Cerebellar cortex (tissue), 1 donor: ENCODE measurements around the gene FOSB.

Experiments used
- DNase-seq: peaks from one replicate; pipeline ENCODE4 v3.0.0-alpha.2; 2015; ENCODE audit warnings: low spot score

FOSB gene

DNA sequence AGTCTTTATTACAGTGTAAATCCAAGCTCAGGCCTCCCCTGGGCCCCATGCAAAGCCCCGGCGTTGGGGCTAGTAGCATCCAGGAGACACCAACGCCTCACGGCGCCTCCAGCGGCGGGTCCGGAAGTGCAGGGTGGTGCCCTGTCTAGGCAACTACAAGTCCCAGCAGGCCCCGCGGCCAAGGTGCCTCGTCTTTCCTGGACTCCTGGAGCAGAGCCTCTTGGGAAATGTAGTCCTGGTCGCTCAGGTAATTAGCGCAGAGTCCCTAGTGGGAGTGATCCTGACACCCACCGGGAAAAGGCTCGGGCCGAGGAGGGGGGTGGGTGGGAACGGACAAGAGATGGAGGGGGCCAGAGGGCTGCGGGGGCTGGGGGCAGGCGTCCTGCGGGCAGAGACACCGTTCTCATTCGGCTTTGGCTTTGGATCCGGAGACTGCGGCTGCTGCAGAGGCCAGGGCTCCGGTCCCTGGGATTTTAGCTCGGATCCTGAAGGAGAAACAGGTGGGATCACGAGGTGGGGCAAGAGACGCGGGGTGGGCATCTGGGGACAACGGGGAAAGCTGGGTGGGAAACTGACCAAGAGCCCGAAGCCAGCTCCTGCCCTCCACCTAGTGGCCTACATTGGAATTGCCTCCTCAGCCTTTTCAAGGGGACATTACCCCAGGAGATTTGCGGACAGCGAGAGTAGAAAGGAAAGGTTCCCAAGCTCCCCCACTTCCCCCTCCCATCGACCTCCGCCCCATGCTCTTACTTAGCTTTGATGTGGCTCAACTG, 17.7 kb downstream of the FOSB start:
- peak; percentile 98 for DNase-seq

DNA sequence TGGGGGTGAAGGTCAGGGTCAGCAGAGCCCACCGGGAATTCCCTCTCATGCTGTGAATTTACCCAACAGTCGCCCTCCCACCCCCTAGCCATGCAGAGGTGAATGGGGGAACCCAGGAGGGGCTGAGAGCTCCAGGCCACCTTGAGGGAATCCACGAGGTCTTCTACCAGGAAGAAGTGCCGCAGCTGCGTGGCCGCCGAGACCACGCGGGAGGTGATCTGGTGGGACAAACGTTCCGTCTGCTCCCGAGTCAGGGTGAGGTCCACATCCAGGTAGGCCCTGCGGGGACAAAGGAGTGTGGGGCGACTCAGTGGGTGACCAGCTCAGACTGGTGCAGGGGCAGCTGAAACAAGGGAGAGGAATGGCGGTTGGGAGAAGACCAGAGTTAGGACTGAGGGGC, 20.9 kb downstream of the FOSB start:
- DNase-seq: no peak

DNA sequence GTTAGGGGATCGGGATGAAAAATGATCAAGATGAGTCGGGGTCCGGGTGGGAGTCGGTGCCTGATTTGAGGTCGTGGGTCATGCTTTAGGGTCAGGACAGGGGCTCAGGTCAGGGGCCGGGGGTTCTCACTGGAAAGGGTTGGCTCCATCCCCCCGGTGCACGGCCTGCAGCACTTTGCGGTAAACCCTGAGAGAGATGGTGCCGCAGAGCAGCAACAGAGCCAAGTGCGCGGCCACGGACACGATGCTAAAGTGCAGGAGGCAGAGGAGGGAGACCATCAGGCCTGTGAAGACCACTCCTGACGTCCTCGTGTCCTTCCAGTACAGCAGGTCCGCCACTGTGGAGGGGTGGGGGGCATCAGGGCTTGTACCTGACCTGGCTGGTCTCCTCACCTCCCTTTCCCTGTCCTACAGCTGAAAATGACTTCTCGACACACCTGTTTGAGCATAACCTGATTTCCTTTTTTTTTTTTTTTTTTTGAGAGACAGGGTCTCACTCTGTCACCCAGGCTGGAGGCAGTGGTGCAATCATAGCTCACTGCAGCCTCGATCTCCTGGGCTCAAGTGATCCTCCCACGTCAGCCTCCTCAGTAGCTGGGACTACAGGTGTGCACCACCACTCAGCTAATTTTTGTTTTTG, 21.5 kb downstream of the FOSB start:
- DNase-seq: no peak

DNA sequence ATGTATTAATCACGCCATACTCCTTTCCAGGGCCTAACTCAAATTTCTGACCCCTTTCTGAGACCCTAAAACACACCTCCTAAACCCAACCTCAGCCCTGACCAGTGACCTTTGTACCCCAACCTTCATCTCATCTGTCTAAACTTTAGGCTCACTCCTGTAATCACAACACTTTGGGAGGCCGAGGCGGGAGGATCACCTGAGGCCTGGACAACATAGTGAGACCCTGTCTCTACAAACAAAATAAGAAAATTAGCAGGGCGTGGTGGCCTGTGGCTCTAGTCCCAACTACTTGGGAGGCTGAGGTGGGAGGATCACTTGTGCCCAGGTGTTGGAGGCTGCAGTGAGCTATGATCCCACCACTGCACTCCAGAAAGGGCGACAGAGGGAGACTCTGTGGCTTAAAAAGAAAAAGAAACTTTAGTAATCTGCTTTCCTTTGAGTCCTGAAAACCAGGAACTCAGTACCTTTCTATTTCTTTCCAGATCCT, 24.4 kb downstream of the FOSB start:
- DNase-seq: no peak

DNA sequence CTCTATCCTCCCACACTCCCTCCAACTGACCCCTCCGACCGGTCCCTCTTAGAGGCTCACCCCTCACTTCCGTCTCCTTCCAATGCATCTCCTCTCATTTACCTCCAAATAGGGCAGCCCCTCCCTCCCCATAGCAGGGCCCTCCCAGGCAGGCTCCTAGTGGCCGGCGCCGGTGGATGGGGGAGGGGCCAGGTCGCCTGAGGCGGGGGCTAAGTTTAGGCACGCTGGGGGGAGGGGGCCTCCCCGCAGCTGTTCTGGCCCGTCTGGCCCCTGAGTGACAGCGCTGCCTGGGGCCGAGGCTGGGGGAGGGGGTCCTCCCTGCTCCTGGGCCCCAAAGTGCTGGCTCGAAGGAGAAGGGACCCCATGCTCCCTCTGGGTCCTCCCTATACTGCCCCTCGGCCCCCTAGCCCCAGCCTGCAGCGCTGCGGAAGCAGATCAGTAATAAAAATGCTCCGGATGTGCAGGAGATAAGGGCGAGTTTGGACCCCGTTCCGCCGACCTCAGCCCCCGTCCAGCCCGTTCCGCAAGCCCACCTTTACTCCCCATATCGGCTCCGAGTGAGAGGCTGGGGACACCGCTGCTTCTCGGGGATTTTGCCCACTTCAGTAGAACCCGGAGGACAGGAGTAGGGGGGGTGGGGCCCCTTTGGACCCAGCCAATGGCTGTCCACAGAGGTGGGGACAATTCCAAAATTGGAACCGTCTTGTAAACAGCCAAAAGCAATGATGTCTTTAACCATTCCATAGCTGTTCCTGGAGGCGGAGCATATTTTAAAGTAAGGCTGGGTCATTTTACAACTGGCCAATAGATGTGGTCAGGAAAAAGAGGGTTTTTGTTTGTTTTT, 25.1 kb downstream of the FOSB start:
- DNase-seq: peak; percentile 94

DNA sequence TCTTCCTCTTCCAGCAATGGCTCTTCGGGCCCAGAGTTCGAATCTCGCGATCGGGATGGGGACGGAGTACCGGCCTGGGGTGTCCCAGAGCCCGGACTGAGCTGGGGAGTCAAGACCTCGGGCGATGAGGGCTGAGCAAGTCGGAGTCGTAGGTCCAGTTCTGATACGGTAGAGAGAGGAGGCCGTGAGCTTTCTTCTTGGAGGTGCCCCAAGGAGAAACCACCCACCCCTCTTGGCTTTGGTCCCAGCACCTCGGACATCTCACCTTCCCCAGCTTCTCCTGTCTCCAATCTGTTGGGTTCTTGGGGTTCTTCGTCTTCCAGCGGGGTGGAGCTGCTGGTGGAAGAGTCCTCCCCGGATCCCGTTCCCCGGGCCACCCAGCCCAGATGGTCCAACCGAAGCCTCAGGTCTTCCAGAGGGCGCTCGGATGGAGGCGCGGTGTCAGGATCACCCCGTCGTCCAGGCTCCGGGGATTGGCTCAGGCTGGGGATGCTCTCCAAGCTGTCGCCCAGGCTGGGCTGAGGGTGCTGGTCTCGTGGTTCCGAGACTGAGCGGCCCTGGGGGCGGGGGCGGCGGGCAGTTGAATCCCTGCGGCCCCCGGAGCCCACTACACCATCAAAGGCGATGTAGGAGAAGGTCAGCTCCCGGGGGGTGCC, 26.6 kb downstream of the FOSB start:
- DNase-seq: no peak

DNA sequence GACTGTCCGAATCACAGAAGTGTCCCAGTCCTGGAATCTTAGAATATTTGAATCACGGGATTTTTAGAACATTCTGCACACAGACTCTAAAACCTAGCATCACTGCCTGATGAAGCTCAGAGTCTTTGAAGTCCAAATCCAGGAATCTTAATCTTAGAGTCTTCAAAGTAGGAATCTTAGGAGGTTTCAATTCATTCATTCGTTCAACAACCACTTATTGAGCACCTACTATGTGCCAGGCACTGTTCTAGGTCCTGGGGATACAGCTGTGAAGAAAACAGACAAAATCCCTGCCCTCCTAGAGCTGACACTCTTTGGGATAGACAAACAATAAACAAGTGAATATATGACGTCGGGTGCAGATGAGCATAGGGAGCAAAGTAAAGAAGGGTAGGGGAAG, 27.4 kb downstream of the FOSB start:
- DNase-seq: no peak

DNA sequence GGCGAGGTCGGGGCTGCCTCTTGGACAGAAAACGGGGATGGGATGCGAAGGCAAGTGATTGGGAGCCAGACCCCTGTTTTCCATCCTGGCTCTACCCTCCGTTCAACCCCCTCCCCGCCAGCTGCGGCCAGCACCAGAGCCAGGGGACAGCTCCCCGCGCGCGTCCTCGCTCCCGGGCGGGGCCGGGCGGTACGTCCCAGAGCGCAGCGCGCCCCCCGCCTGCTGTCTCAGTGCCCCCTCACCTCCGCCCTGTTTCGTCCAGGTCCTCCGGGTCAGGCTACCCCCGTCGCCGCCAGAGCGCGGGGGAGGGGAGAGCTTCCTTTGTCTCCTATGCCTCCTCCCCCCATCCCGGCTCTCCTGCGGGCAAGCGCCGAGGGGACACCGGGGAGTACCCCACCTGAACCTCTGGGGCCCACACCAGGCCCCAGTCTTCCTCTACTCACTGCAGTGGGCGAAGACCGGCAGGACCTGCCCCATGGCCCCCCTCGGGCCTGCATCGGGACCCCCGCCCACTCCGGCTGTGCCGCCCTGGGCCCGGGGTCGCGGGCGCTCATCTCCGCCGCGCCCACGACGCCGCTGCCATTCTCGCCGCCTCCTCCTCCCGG, 28.7 kb downstream of the FOSB start:
- DNase-seq: no peak

DNA sequence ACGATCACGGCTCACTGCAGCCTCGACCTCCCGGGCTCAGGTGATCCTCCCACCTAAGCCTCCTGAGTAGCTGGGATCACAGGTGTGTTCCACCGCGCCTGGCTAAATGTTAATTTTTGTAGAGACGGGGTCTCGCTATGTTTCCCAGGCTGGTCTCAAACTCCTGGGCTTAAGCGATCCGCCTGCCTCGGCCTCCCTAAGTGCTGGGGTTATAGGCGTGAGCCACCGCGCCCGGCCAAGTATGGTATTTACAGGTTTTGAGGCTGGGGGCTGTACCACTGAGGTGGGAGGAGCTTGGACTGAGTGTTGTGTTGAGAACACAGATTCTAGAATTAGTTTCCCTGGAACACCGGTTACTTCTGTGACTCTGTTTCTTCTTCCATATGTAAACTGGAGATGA, 30.0 kb downstream of the FOSB start:
- DNase-seq: no peak

DNA sequence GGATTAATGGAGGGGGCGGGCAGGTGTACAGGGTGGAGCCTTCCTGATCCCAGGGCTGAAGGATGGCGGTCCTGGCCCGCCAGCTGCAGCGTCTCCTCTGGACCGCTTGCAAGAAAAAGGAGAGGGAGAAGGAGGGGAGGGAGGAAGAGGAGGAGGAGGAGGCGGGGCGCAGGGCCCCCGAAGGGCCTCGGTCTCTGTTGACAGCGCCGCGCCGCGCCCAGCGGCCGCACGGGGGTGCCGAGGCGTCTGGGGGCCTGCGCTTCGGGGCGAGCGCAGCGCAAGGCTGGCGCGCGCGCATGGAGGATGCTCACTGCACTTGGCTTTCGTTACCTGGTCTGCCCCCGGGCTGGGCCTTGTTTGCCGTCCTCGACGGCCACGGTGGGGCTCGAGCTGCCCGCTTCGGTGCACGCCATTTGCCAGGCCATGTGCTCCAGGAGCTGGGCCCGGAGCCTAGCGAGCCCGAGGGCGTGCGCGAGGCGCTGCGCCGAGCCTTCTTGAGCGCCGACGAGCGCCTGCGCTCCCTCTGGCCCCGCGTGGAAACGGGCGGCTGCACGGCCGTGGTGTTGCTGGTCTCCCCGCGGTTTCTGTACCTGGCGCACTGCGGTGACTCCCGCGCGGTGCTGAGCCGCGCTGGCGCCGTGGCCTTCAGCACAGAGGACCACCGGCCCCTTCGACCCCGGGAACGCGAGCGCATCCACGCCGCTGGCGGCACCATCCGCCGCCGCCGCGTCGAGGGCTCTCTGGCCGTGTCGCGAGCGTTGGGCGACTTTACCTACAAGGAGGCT, 30.8 kb downstream of the FOSB start, which contains the start of gene PPM1N:
Gene PPM1N, plus strand, starts transcription at position 33 of the 785 bp plus-strand sequence. Its CDS starts 30 bp downstream, at position 63.
- no peak for DNase-seq

DNA sequence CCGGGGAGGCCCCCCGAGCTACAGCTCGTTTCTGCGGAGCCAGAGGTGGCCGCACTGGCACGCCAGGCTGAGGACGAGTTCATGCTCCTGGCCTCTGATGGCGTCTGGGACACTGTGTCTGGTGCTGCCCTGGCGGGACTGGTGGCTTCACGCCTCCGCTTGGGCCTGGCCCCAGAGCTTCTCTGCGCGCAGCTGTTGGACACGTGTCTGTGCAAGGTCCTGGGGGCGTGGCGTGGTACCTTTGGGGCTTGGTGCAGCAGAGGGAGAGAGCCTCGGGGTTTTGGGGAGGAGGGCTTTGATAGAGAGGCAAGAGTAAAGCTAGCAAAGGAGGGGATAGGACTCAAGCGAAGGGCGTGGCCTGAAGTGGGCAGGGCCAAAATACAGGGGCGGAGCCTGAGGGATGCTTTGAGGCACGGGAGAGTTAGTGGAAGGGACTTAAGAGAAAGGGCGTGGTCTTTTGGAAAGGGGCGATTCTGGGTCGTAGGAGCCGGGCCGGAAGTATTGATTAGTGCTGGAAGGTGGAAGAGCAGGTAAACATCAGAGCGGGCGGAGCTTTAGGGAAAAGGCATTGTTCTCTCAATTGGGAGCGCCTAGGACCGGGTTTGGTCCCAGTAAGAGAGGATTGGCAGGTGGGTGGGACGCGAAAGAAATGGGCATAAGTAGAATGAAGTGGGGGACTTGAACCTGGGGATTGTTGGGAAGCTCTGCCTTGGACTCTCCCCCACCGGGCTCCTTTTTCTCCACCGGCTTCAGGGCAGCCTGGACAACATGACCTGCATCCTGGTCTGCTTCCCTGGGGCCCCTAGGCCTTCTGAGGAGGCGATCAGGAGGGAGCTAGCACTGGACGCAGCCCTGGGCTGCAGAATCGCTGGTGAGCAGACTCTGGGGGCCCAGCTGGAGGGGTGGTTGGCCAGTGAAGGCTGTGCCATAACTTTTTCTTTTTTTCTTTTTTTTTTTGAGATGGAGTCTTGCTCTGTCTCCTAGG, 31.7 kb downstream of the FOSB start:
- DNase-seq: no peak

DNA sequence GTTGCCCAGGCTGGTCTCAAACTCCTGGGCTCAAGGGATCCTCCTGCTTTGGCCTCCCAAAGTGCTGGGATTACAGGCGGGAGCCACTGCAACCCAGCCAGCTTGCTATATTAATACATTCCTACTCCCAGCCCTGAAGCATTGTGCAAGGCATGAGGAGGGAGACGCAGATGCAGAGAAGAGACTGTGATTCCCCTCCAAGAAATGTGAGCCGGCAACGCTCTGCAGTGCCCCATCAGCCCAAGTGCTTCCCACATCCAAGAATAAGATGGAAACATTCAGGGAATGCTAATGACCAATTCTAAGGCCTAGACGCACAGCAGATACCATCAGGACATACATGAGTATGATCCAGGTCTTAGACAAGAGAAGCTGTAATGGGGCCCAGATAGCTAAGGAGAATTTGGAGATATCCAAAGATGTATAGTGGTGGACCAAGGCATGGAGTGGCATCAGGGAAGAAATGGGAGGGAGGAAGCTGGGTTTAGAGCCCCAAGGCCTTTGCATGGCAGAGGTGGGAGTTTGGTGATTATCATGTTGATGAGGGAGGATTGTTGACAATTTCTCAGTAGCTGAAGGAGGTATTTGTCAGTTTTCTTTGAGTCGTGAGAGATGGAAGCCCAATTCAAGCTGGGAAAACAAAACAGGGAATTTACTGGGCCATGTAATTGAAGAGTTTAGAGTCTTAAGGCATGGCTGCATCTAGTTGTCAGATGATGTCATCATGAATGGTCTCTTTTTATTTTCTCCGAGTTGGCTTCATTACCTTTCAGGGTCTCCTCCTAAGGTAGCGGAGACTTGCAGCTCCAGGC, 33.3 kb downstream of the FOSB start:
- no peak for DNase-seq

DNA sequence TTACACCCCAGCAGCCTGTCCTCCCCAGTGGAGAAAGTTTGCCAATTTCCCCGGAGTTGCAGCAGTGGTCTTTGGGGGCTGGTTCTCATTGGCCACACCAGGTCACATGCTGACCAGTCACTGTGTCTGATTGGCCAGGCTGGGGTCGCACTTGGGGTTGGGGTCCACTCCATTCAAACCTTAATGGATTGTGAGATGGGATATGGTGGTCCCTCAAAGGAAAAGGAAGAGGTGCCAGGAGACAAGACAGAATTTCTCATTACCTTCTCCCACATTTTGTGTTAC, 33.9 kb downstream of the FOSB start:
- no peak for DNase-seq

DNA sequence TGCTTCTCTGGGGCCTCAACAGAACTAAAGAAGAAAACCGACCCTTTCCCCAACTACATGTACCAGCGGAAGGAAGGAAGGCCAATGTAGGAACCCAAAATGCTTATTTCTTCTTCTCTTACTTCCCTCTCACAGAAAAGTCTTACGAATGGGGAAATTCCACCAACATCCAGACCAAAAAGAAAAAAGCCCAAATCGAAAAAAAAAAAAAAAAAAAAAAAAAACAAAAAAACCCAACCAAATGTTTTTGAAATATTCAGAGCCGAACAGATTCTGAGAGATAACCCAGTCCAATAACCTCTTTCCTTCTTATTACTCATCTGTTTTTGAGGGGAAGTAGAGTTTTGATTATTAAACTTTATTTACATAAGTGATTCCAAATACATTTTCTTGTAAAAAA, 34.3 kb downstream of the FOSB start:
- no peak for DNase-seq

DNA sequence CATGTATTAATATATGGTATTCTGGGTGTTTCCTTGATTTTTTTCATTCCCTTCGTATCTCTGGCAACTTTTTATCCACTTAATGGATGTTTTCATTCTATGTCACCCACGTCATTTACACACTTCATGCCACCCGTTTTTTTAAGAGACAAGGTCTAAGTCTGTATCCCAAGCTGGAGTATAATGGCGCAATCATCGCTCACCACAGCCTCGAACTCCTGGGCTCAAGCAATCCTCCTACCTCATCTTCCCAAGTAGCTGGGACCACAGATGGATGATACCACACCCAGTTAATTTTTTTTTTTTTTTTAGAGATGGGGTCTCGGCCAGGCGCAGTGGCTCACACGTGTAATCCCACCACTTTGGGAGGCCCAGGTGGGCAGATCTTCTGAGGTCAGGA, 36.1 kb downstream of the FOSB start:
- DNase-seq: no peak

DNA sequence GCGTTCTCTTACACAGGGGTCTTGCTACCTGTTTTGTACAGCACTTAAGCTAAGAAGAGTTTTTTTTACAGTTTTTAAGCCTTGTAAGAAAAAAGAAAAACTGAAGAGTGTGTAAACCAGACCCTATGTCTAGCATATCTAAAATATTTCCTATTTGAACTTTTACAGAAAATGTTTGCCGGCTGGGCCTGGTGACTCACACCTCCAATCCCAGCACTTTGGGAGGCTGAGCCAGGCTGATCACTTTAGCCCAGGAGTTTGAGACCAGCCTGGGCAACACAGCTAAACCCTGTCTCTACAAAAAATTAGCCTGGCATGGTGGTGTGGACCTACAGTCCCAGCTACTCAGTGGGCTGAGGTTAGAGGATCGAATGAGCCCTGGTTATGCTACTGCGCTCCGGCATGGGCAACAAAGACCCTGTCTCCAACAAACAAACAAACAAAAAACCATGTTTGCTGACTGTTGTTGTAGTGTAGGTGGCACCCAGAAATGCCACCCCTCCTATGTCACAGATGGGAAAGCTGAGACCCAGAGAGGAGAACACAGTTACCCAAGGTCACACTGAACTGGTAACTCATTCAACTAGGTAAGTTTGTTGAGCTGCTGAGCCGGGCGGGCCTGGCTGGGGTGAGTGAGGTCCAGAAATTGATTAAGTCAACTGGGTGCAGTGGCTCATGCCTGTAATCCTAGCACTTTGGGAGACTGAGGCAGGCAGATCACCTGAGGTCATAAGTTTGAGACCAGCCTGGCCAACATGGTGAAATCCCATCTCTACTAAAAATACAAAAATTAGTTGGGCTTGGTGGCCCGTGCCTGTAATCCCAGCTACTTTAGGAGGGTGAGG, 37.6 kb downstream of the FOSB start:
- DNase-seq: no peak

DNA sequence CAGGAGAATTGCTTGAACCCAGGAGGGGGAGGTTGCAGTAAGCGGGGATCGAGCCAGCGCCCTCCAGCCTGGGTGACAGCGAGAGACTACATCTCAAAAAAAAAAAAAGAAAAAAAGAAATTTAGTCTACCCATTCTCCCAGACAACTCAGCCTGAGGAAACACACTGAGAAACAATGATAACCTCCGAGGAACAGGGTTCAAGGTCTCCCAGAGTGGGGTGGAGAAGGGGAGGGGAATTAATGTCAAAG, 38.1 kb downstream of the FOSB start:
- DNase-seq: no peak

DNA sequence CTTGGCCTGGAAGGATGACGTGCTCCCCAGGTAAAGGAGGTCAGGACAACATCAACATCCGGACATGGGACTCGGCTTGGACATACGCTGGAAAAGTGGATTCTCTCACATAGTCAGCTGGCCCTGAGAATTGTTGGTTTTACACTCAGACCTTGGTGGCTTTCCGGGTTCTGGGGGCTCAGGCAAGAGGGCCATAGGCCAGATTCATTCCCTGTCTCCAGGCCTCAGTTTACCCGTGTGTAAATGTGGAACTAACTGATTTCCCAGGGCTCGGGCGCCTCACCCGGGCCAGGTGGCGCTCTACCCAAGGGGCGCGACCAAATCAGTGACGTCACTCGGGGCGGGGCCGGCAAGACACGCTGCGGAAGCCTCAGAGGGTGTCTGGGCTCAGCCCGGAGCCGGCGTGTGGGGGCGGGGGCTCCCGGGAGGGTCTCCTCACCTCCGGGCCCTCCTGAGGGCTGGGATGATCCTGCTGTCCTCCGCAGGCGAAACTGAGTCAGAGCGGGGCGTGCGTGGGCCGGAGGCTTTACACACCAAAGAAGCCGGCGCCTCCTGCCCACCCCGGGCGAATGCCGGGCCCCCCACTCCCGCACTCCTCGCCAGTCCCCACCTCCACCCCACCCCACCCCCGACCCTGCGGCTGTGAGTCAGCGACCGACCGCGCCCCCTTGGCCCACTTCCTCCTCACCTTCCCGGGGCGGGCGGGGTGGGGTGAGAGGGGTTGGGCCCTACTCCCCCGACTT, 38.6 kb downstream of the FOSB start:
- DNase-seq: peak; percentile 91
